ENCODE measurements around the gene DTX2.
"Not testable (repeated sequence)": the region's sequence is repeated elsewhere in the genome, so short reads cannot be mapped to it uniquely, and the experiment has no call there.

The DTX2 gene

DNA sequence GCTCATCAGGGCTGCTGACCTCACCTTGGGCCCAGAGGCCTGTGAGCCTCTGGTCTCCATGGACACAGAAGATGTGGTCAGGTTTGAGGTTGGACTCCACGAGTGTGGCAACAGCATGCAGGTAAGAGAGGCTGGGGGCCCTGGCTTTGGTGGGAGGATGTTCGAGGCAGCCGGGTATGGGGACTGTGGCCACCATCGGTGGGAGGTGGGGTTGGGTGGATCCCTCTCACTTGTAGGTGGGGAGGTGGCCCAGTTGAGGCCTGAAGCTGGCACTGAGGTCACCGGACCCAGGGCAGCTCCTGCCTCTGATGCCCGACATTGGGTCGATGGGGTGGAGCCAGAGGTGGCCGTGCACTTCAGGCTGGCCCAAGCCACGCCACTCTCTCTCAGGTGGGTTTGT, 36.4 kb upstream of the DTX2 start:
- H3K4me3 ChIP-seq (ENCODE audit: severe bottlenecking) = no peak overlapping the region
- H3K9me3 ChIP-seq (ENCODE audit: severe bottlenecking) = no peaks in the 10 kb centered on the region
- TF ChIP-seq, protein P1, sequence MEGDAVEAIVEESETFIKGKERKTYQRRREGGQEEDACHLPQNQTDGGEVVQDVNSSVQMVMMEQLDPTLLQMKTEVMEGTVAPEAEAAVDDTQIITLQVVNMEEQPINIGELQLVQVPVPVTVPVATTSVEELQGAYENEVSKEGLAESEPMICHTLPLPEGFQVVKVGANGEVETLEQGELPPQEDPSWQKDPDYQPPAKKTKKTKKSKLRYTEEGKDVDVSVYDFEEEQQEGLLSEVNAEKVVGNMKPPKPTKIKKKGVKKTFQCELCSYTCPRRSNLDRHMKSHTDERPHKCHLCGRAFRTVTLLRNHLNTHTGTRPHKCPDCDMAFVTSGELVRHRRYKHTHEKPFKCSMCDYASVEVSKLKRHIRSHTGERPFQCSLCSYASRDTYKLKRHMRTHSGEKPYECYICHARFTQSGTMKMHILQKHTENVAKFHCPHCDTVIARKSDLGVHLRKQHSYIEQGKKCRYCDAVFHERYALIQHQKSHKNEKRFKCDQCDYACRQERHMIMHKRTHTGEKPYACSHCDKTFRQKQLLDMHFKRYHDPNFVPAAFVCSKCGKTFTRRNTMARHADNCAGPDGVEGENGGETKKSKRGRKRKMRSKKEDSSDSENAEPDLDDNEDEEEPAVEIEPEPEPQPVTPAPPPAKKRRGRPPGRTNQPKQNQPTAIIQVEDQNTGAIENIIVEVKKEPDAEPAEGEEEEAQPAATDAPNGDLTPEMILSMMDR (IDR thresholded peaks at IDR 0.05; ENCODE audit: poor library complexity, severe bottlenecking) = no peak
- no peak for DNase-seq (ENCODE audit: low spot score)
- no peak for ATAC-seq (ENCODE audit: low read depth)
- no peaks in the 10 kb centered on the region for H3K27me3 ChIP-seq (ENCODE audit: insufficient read depth, poor library complexity, severe bottlenecking)
- H3K4me1 ChIP-seq (ENCODE audit: insufficient read depth, poor library complexity, severe bottlenecking) = peaks cover 38% of the 10 kb centered on the region
- no peaks in the 10 kb centered on the region for H3K36me3 ChIP-seq (ENCODE audit: low read depth)
- H3K27ac ChIP-seq (ENCODE audit: poor library complexity, severe bottlenecking) = peak overlapping the region; percentile 99

DNA sequence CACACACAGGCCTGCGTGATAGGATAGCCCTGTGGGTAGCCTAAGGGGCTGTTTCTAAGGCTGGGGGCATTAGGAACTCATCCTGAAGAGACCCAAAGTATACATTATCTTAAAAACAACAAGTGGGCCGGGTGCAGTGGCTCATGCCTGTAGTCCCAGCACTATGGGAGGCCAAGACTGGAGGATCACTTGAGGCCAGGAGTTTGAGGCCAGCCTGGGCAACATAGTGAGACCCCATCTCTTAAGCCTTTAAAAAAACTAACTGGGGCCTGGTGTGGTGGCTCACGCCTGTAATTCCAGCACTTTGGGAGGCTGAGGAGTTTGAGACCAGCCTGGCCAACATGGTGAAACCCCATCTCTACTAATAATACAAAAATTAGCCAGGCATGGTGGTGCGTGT, 36.0 kb upstream of the DTX2 start:
- H3K4me3 ChIP-seq (ENCODE audit: severe bottlenecking); H3K9me3 ChIP-seq (ENCODE audit: severe bottlenecking); ATAC-seq (ENCODE audit: low read depth); H3K36me3 ChIP-seq (ENCODE audit: low read depth); H3K27me3 ChIP-seq (ENCODE audit: insufficient read depth, poor library complexity, severe bottlenecking); DNase-seq (ENCODE audit: low spot score): not testable (repeated sequence)
- peak overlapping the region; percentile 99 for H3K27ac ChIP-seq (ENCODE audit: poor library complexity, severe bottlenecking)
- peaks cover 37% of the 10 kb centered on the region for H3K4me1 ChIP-seq (ENCODE audit: insufficient read depth, poor library complexity, severe bottlenecking)

DNA sequence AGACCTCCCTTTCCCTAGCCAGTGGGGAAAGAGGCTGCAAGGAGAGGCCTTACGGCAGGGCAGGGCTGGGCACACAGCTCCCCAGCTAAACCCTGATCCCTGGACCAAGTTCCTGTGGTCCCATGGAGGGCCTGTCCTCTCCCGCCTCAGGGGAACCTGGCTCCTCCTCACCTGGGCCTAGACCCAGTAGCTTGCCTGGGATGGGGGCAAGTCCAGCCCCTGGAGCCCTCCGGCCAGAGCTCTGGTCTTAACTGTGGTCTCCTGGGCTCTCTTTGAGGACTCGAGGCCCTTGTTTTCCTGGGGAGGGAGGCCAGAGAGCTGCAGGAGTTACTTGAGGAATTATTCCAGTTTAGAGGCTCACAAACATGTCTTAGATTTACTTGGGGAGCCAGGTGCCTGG, 35.3 kb upstream of the DTX2 start:
- TF ChIP-seq, protein P1 (IDR thresholded peaks at IDR 0.05; ENCODE audit: poor library complexity, severe bottlenecking) = no peak
- no peak for DNase-seq (ENCODE audit: low spot score)
- no peaks in the 10 kb centered on the region for H3K27me3 ChIP-seq (ENCODE audit: insufficient read depth, poor library complexity, severe bottlenecking)
- no peak overlapping the region for H3K4me3 ChIP-seq (ENCODE audit: severe bottlenecking)
- ATAC-seq (ENCODE audit: low read depth) = no peak
- no peaks in the 10 kb centered on the region for H3K9me3 ChIP-seq (ENCODE audit: severe bottlenecking)
- peaks cover 30% of the 10 kb centered on the region for H3K4me1 ChIP-seq (ENCODE audit: insufficient read depth, poor library complexity, severe bottlenecking)
- no peaks in the 10 kb centered on the region for H3K36me3 ChIP-seq (ENCODE audit: low read depth)
- H3K27ac ChIP-seq (ENCODE audit: poor library complexity, severe bottlenecking) = peak overlapping the region; percentile 99

DNA sequence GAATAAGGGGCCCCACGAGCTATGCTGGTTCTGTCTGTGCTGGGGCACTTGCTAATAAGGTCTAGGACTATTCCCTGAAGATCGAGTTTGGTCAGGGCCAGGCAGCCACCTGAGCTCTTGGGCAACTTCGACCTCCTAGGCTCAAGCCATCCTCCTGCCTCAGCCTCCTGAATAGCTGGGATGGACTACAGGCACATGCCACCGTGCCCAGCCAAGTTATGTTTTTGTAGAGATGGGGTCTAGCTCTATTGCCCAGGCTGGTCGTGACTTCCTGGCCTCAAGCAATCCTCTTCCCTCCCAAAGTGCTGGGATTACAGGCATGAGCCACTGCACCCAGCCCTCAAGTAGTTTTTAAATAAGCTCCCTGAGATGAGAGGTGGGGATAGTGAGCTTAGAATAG, 33.9 kb upstream of the DTX2 start:
- H3K27ac ChIP-seq (ENCODE audit: poor library complexity, severe bottlenecking) = peak overlapping the region; percentile 20
- no peaks in the 10 kb centered on the region for H3K36me3 ChIP-seq (ENCODE audit: low read depth)
- TF ChIP-seq, protein P1 (IDR thresholded peaks at IDR 0.05; ENCODE audit: poor library complexity, severe bottlenecking) = no peak
- H3K4me1 ChIP-seq (ENCODE audit: insufficient read depth, poor library complexity, severe bottlenecking) = peaks cover 22% of the 10 kb centered on the region
- H3K9me3 ChIP-seq (ENCODE audit: severe bottlenecking) = no peaks in the 10 kb centered on the region
- H3K27me3 ChIP-seq (ENCODE audit: insufficient read depth, poor library complexity, severe bottlenecking) = no peaks in the 10 kb centered on the region
- no peak overlapping the region for H3K4me3 ChIP-seq (ENCODE audit: severe bottlenecking)
- no peak for DNase-seq (ENCODE audit: low spot score)
- no peak for ATAC-seq (ENCODE audit: low read depth)

DNA sequence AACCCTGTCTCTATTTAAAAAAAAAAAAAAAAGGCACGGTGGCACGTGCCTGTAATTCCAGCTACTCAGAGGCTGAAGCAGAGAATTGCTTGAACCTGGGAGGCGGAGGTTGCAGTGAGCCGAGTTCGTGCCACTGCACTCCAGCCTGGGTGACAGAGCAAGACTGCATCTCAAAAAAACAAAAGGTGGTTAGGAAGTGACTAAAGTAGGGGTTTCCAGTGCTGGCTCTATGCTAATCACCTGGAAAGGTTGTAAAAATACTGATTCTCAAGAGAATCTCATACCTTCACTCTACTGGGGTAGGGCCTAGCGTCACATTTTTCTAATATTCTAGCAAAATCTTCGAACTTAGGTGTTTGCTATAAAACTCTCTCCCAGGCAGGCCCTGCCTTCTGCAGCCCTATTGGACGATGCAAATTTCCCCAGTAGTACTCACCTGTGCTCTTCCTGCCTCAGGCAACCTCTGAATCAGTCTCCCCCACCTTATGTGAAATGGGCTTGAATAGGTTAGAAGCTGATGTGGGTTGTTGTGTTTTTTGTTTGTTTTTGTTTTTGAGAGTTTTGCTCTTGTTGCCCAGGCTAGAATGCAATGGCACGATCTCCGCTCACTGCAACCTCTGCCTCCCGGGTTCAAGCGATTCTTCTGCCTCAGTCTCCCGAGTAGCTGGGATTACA, 33.2 kb upstream of the DTX2 start:
- ATAC-seq (ENCODE audit: low read depth) (peak; percentile 45), DNase-seq (ENCODE audit: low spot score) (no peak)
- no peak overlapping the region for H3K4me3 ChIP-seq (ENCODE audit: severe bottlenecking)
- TF ChIP-seq, protein P1 (IDR thresholded peaks at IDR 0.05; ENCODE audit: poor library complexity, severe bottlenecking) = no peak
- no peaks in the 10 kb centered on the region for H3K36me3 ChIP-seq (ENCODE audit: low read depth)
- H3K9me3 ChIP-seq (ENCODE audit: severe bottlenecking) = no peaks in the 10 kb centered on the region
- H3K27me3 ChIP-seq (ENCODE audit: insufficient read depth, poor library complexity, severe bottlenecking) = no peaks in the 10 kb centered on the region
- H3K27ac ChIP-seq (ENCODE audit: poor library complexity, severe bottlenecking) = peak overlapping the region; percentile 20
- peaks cover 17% of the 10 kb centered on the region for H3K4me1 ChIP-seq (ENCODE audit: insufficient read depth, poor library complexity, severe bottlenecking)

All from RWPE2 (cell line).